SK-N-SH treated with all-trans-retinoic acid at 6 μM for 48 hours (cell line): ENCODE measurements around the gene GORASP1.

Source experiments
- ATAC-seq: fragments of 200-7000 bp; cut with Tn5 transposase; 3 replicates; pipeline ENCODE4 v1.9.1; 2020; ENCODE audit warnings: mild to moderate bottlenecking, moderate library complexity
- ARNTL ChIP-seq: fragments of 450-650 bp; formaldehyde crosslinking; IDR thresholded peaks from 2 replicates; pipeline ENCODE4 v1.5.0; 2020; ENCODE audit warnings: low read depth, mild to moderate bottlenecking, moderate library complexity, borderline replicate concordance
- CREB5 ChIP-seq: fragments of 250-450 bp; sonication (Bioruptor Pico); IDR thresholded peaks from 2 replicates; pipeline ENCODE4 v1.5.1; 2020; ENCODE audit warnings: low read depth, mild to moderate bottlenecking, moderate library complexity
- CSRNP3 ChIP-seq: fragments of 250-450 bp; sonication (Bioruptor Pico); IDR thresholded peaks from 2 replicates; pipeline ENCODE4 v1.5.1; 2021; ENCODE audit warnings: mild to moderate bottlenecking, moderate library complexity
- GLIS3 ChIP-seq: fragments of 250-450 bp; sonication (Bioruptor Pico); IDR thresholded peaks from 2 replicates; pipeline ENCODE4 v1.5.0; 2020; ENCODE audit warnings: mild to moderate bottlenecking, moderate library complexity
- ISL1 ChIP-seq: fragments of 250-450 bp; sonication (Bioruptor Pico); IDR thresholded peaks from 2 replicates; pipeline ENCODE4 v2.1.2; 2022; ENCODE audit warnings: mild to moderate bottlenecking, moderate library complexity
- OSR1 ChIP-seq: fragments of 250-450 bp; sonication (Bioruptor Pico); IDR thresholded peaks from 2 replicates; pipeline ENCODE4 v1.8.0; 2022; ENCODE audit warnings: moderate library complexity, mild to moderate bottlenecking, inconsistent platforms
- PATZ1 ChIP-seq: fragments of 250-450 bp; sonication (Bioruptor Pico); IDR thresholded peaks from 2 replicates; pipeline ENCODE4 v1.8.0; 2020; ENCODE audit warnings: mild to moderate bottlenecking, moderate library complexity, borderline replicate concordance
- POU6F1 ChIP-seq: fragments of 250-450 bp; sonication (Bioruptor Pico); IDR thresholded peaks from 2 replicates; pipeline ENCODE4 v1.8.0; 2021; ENCODE audit warnings: low read depth, mild to moderate bottlenecking, moderate library complexity, borderline replicate concordance
- PPARA ChIP-seq: fragments of 250-450 bp; sonication (Bioruptor Pico); IDR thresholded peaks from 2 replicates; pipeline ENCODE4 v1.5.0; 2020; ENCODE audit warnings: mild to moderate bottlenecking, borderline replicate concordance
- RARB ChIP-seq: fragments of 250-450 bp; sonication (Bioruptor Pico); IDR thresholded peaks from 2 replicates; pipeline ENCODE4 v1.8.0; 2021; ENCODE audit warnings: mild to moderate bottlenecking, moderate library complexity
- SNAI2 ChIP-seq: fragments of 250-450 bp; sonication (Bioruptor Pico); IDR thresholded peaks from 2 replicates; pipeline ENCODE4 v1.5.0; 2020; ENCODE audit warnings: mild to moderate bottlenecking, moderate library complexity
- TCF4 ChIP-seq: fragments of 250-450 bp; sonication (Bioruptor Pico); IDR thresholded peaks from 2 replicates; pipeline ENCODE4 v1.8.0; 2021; ENCODE audit warnings: mild to moderate bottlenecking, moderate library complexity, borderline replicate concordance
- TOX ChIP-seq: fragments of 250-450 bp; sonication (Bioruptor Pico); IDR thresholded peaks from 2 replicates; pipeline ENCODE4 v1.8.0; 2021; ENCODE audit warnings: mild to moderate bottlenecking, moderate library complexity, borderline replicate concordance
- TSHZ2 ChIP-seq: fragments of 250-450 bp; sonication (Bioruptor Pico); IDR thresholded peaks from 2 replicates; pipeline ENCODE4 v1.5.0; 2020; ENCODE audit warnings: mild to moderate bottlenecking, moderate library complexity
- ZC3H10 ChIP-seq: fragments of 250-450 bp; sonication (Bioruptor Pico); IDR thresholded peaks from 2 replicates; pipeline ENCODE4 v1.5.1; 2021; ENCODE audit warnings: mild to moderate bottlenecking, moderate library complexity
- ZFP3 ChIP-seq: fragments of 250-450 bp; sonication (Bioruptor Pico); IDR thresholded peaks from 2 replicates; pipeline ENCODE4 v1.5.0; 2020; ENCODE audit warnings: mild to moderate bottlenecking, moderate library complexity
- ZFP30 ChIP-seq: fragments of 450-650 bp; formaldehyde crosslinking; IDR thresholded peaks from 2 replicates; pipeline ENCODE4 v1.5.0; 2022; ENCODE audit warnings: mild to moderate bottlenecking, moderate library complexity
- ZNF565 ChIP-seq: fragments of 450-650 bp; formaldehyde crosslinking; conservative IDR thresholded peaks from 2 replicates; pipeline ENCODE4 v1.5.0; 2020; ENCODE audit warnings: low read depth, mild to moderate bottlenecking, moderate library complexity
- ZNF70 ChIP-seq: fragments of 450-650 bp; formaldehyde crosslinking; IDR thresholded peaks from 2 replicates; pipeline ENCODE4 v1.5.0; 2020; ENCODE audit warnings: mild to moderate bottlenecking, moderate library complexity
- ZNF8 ChIP-seq: fragments of 450-650 bp; formaldehyde crosslinking; IDR thresholded peaks from 2 replicates; pipeline ENCODE4 v1.5.0; 2020; ENCODE audit warnings: mild to moderate bottlenecking, moderate library complexity

GORASP1 gene

GRCh38 chr3:39118931-39119660 lies 11.7 kb upstream of the GORASP1 start:
- no peak for ATAC-seq

GRCh38 chr3:39118079-39118478 lies 10.7 kb upstream of the GORASP1 start:
- TF ChIP-seq SNAI2 (CRISPR knock-in tag) (no peak), ZNF70 (CRISPR knock-in tag) (no peak), ZFP3 (CRISPR knock-in tag) (no peak), CSRNP3 (CRISPR knock-in tag) (no peak), POU6F1 (CRISPR knock-in tag) (no peak), ZNF565 (CRISPR knock-in tag) (no peak), PATZ1 (no peak)
- TF ChIP-seq, all 23 proteins: peak for 0
- ATAC-seq: no peak

More at GRCh38 chr3:39118931-39119660, 11.7 kb upstream of the GORASP1 start:
- TF ChIP-seq ZNF565 (CRISPR knock-in tag) (no peak), ISL1 (CRISPR knock-in tag) (no peak), OSR1 (CRISPR knock-in tag) (no peak), ZFP3 (CRISPR knock-in tag) (no peak), PATZ1 (no peak), RARB (no peak), SNAI2 (CRISPR knock-in tag) (no peak), TSHZ2 (CRISPR knock-in tag) (no peak), ZC3H10 (CRISPR knock-in tag) (no peak), ZFP30 (no peak), TCF4 (CRISPR knock-in tag) (no peak), POU6F1 (CRISPR knock-in tag) (no peak), CREB5 (CRISPR knock-in tag) (no peak), ZNF70 (CRISPR knock-in tag) (no peak), TOX (CRISPR knock-in tag) (no peak), GLIS3 (CRISPR knock-in tag) (no peak), ZNF8 (CRISPR knock-in tag) (no peak), ARNTL (CRISPR knock-in tag) (no peak), PPARA (no peak)
- TF ChIP-seq, all 23 proteins: peak for 0
